ENCODE measurements around the gene CSNK1E.

Gene CSNK1E

DNA sequence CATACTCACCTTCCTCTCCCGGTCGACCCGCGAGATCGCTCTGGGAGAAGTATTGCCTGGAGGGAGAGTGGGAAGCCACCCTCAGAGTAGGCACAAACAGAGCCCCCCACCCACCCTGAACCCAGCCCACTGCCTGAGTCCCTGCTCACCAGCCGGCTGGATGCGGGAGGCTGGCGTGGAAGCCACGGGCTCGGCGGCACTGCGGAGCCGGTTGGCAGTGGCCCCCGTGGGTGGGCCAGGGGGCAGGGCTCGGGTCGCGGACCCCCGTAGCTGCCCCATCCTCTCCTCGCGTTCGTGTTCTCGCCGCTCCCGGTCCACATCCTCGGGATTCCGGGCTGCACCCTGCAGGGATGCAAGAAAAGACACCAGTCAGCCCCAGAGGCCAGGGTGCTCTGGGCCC lies 23.0 kb downstream of the CSNK1E start:
- H3K9ac ChIP-seq (ENCODE audit: low read length), result no peak overlapping the region
- no peak overlapping the region for H2BK120ac ChIP-seq (ENCODE audit: insufficient read depth, low read length, poor library complexity)
- peaks cover 23% of the 10 kb centered on the region for H3K79me1 ChIP-seq (ENCODE audit: low read length)
- no peak overlapping the region for H2BK12ac ChIP-seq (ENCODE audit: low read length)
- no peak overlapping the region for H3K4ac ChIP-seq (ENCODE audit: low read depth, low read length)
- H3K27me3 ChIP-seq (ENCODE audit: insufficient read depth, low read length), result no peaks in the 10 kb centered on the region
- no peak overlapping the region for H3K14ac ChIP-seq (ENCODE audit: low read length)
- H3K18ac ChIP-seq (ENCODE audit: low read length), result no peak overlapping the region
- H3K4me2 ChIP-seq (ENCODE audit: low read length), result no peak overlapping the region
- no peak overlapping the region for H2AFZ ChIP-seq (ENCODE audit: insufficient read depth, low read length, poor library complexity)
- no peak overlapping the region for H4K91ac ChIP-seq (ENCODE audit: low read depth, low read length)
- no peak for DNase-seq
- no peak overlapping the region for H3K23ac ChIP-seq (ENCODE audit: low read length)
- H4K12ac ChIP-seq (ENCODE audit: low read depth, low read length), result no peak overlapping the region
- peaks cover 3% of the 10 kb centered on the region for H3K79me2 ChIP-seq (ENCODE audit: control insufficient read depth, insufficient read depth, low read length, poor library complexity)
- WGBS (ENCODE audit: extremely low coverage, insufficient coverage, insufficient read length), result no CpG with 5 or more reads among the region's 26 CpGs
- peaks cover 38 to 40% of the 10 kb centered on the region in 2 experiments for H3K4me1 ChIP-seq (ENCODE audit: control insufficient read depth in 1 of 2, insufficient read depth in 2 of 2, low read length in 2 of 2)
- H4K8ac ChIP-seq (ENCODE audit: low read depth, low read length), result no peak overlapping the region
- no peaks in the 10 kb centered on the region for H3K9me3 ChIP-seq (ENCODE audit: insufficient read depth, low read depth, low read length)
- no peak overlapping the region for H3K27ac ChIP-seq (ENCODE audit: low read depth, low read length)
- H3K4me3 ChIP-seq (ENCODE audit: low read depth, low read length), result no peak overlapping the region
- H2BK5ac ChIP-seq (ENCODE audit: low read depth, low read length, poor library complexity), result no peak overlapping the region
- H3K36me3 ChIP-seq (ENCODE audit: control insufficient read depth in 1 of 2, insufficient read depth in 2 of 2, low read length in 2 of 2), result peaks cover 85 to 86% of the 10 kb centered on the region in 2 experiments
- H2AK5ac ChIP-seq (ENCODE audit: low read length), result no peak overlapping the region

DNA sequence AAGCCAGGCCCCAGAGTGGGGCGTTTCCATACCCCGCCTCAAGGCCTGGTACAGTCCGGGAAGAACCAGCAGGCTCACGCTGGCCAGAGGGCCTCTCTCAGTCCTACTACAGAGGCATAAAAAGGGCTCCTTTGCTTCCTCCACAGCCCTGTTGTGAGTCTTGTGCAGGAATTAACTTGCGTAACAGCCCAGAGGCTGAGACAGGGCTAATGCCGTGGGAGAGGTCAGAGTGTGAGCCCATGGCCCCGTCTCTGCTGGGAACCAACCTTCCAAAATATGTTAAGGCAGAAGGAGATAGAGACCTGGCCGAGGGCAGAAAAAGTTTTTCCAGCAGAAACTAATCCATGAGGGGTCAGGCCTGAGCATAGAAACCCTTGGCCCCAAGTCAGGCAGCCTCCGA lies 24.5 kb downstream of the CSNK1E start:
- H3K23ac ChIP-seq (ENCODE audit: low read length), result no peak overlapping the region
- H2BK5ac ChIP-seq (ENCODE audit: low read depth, low read length, poor library complexity), result no peak overlapping the region
- H2AFZ ChIP-seq (ENCODE audit: insufficient read depth, low read length, poor library complexity), result no peak overlapping the region
- no peak overlapping the region for H2BK12ac ChIP-seq (ENCODE audit: low read length)
- H3K4me2 ChIP-seq (ENCODE audit: low read length), result no peak overlapping the region
- H4K12ac ChIP-seq (ENCODE audit: low read depth, low read length), result no peak overlapping the region
- H3K4ac ChIP-seq (ENCODE audit: low read depth, low read length), result no peak overlapping the region
- DNase-seq, result peak; percentile 85 to 86
- no peaks in the 10 kb centered on the region for H3K9me3 ChIP-seq (ENCODE audit: insufficient read depth, low read depth, low read length)
- no peak overlapping the region for H3K18ac ChIP-seq (ENCODE audit: low read length)
- no CpG with 5 or more reads among the region's 9 CpGs for WGBS (ENCODE audit: extremely low coverage, insufficient coverage, insufficient read length)
- no peak overlapping the region for H4K91ac ChIP-seq (ENCODE audit: low read depth, low read length)
- no peaks in the 10 kb centered on the region for H3K27me3 ChIP-seq (ENCODE audit: insufficient read depth, low read length)
- peaks cover 13% of the 10 kb centered on the region for H3K79me1 ChIP-seq (ENCODE audit: low read length)
- H3K27ac ChIP-seq (ENCODE audit: low read depth, low read length), result peak overlapping the region; percentile 63
- H3K14ac ChIP-seq (ENCODE audit: low read length), result no peak overlapping the region
- H3K4me1 ChIP-seq (ENCODE audit: control insufficient read depth in 1 of 2, insufficient read depth in 2 of 2, low read length in 2 of 2), result peaks cover 27 to 30% of the 10 kb centered on the region in 2 experiments
- H4K8ac ChIP-seq (ENCODE audit: low read depth, low read length), result no peak overlapping the region
- H3K9ac ChIP-seq (ENCODE audit: low read length), result no peak overlapping the region
- peaks cover 72 to 73% of the 10 kb centered on the region in 2 experiments for H3K36me3 ChIP-seq (ENCODE audit: control insufficient read depth in 1 of 2, insufficient read depth in 2 of 2, low read length in 2 of 2)
- no peak overlapping the region for H2AK5ac ChIP-seq (ENCODE audit: low read length)
- H3K4me3 ChIP-seq (ENCODE audit: low read depth, low read length), result no peak overlapping the region
- peak overlapping the region; percentile 61 for H2BK120ac ChIP-seq (ENCODE audit: insufficient read depth, low read length, poor library complexity)
- H3K79me2 ChIP-seq (ENCODE audit: control insufficient read depth, insufficient read depth, low read length, poor library complexity), result peaks cover 1% of the 10 kb centered on the region

GRCh38 chr22:38291201-38291777 lies 25.9 kb downstream of the CSNK1E start:
- Histone ChIP-seq H3K4ac (ENCODE audit: low read depth, low read length) (no peak overlapping the region), H2BK120ac (ENCODE audit: insufficient read depth, low read length, poor library complexity) (no peak overlapping the region), H3K4me3 (ENCODE audit: low read depth, low read length) (no peak overlapping the region), H3K9me3 (ENCODE audit: insufficient read depth, low read depth, low read length) (peaks cover 2% of the 10 kb centered on the region), H3K23ac (ENCODE audit: low read length) (no peak overlapping the region), H2AK5ac (ENCODE audit: low read length) (no peak overlapping the region), H3K36me3 (ENCODE audit: control insufficient read depth in 1 of 2, insufficient read depth in 2 of 2, low read length in 2 of 2) (peaks cover 58 to 59% of the 10 kb centered on the region in 2 experiments), H2AFZ (ENCODE audit: insufficient read depth, low read length, poor library complexity) (peak overlapping the region; percentile 17), H4K8ac (ENCODE audit: low read depth, low read length) (peak overlapping the region; percentile 4), H3K79me1 (ENCODE audit: low read length) (peaks cover 17% of the 10 kb centered on the region), H3K14ac (ENCODE audit: low read length) (no peak overlapping the region), H3K79me2 (ENCODE audit: control insufficient read depth, insufficient read depth, low read length, poor library complexity) (peaks cover 1% of the 10 kb centered on the region), H2BK5ac (ENCODE audit: low read depth, low read length, poor library complexity) (no peak overlapping the region), H4K12ac (ENCODE audit: low read depth, low read length) (no peak overlapping the region), H2BK12ac (ENCODE audit: low read length) (no peak overlapping the region), H3K27ac (ENCODE audit: low read depth, low read length) (no peak overlapping the region), H3K9ac (ENCODE audit: low read length) (no peak overlapping the region), H4K91ac (ENCODE audit: low read depth, low read length) (peak overlapping the region; percentile 59), H3K27me3 (ENCODE audit: insufficient read depth, low read length) (no peaks in the 10 kb centered on the region), H3K4me2 (ENCODE audit: low read length) (no peak overlapping the region), H3K18ac (ENCODE audit: low read length) (no peak overlapping the region), H3K4me1 (ENCODE audit: control insufficient read depth in 1 of 2, insufficient read depth in 2 of 2, low read length in 2 of 2) (peaks cover 35 to 36% of the 10 kb centered on the region in 2 experiments)
- WGBS (ENCODE audit: extremely low coverage, insufficient coverage, insufficient read length), result no CpG with 5 or more reads among the region's 22 CpGs
- DNase-seq, result no peak

GRCh38 chr22:38290347-38290746 lies 26.9 kb downstream of the CSNK1E start:
- no peak overlapping the region for H2AK5ac ChIP-seq (ENCODE audit: low read length)
- H3K9me3 ChIP-seq (ENCODE audit: insufficient read depth, low read depth, low read length), result peaks cover 2% of the 10 kb centered on the region
- no peak overlapping the region for H2BK12ac ChIP-seq (ENCODE audit: low read length)
- H3K9ac ChIP-seq (ENCODE audit: low read length), result no peak overlapping the region
- H4K91ac ChIP-seq (ENCODE audit: low read depth, low read length), result peak overlapping the region; percentile 45
- no peak overlapping the region for H3K4me3 ChIP-seq (ENCODE audit: low read depth, low read length)
- peak overlapping the region; percentile 44 for H2BK120ac ChIP-seq (ENCODE audit: insufficient read depth, low read length, poor library complexity)
- H3K4me2 ChIP-seq (ENCODE audit: low read length), result no peak overlapping the region
- H3K27ac ChIP-seq (ENCODE audit: low read depth, low read length), result peak overlapping the region; percentile 55
- no peaks in the 10 kb centered on the region for H3K27me3 ChIP-seq (ENCODE audit: insufficient read depth, low read length)
- peaks cover 49 to 50% of the 10 kb centered on the region in 2 experiments for H3K36me3 ChIP-seq (ENCODE audit: control insufficient read depth in 1 of 2, insufficient read depth in 2 of 2, low read length in 2 of 2)
- H3K23ac ChIP-seq (ENCODE audit: low read length), result no peak overlapping the region
- DNase-seq, result peak; percentile 47 to 67
- H3K18ac ChIP-seq (ENCODE audit: low read length), result no peak overlapping the region
- peaks cover 1% of the 10 kb centered on the region for H3K79me2 ChIP-seq (ENCODE audit: control insufficient read depth, insufficient read depth, low read length, poor library complexity)
- H4K12ac ChIP-seq (ENCODE audit: low read depth, low read length), result peak overlapping the region; percentile 11
- H3K14ac ChIP-seq (ENCODE audit: low read length), result no peak overlapping the region
- H3K4ac ChIP-seq (ENCODE audit: low read depth, low read length), result no peak overlapping the region
- peak overlapping the region; percentile 51 for H2BK5ac ChIP-seq (ENCODE audit: low read depth, low read length, poor library complexity)
- no CpG with 5 or more reads among the region's 8 CpGs for WGBS (ENCODE audit: extremely low coverage, insufficient coverage, insufficient read length)
- H4K8ac ChIP-seq (ENCODE audit: low read depth, low read length), result no peak overlapping the region
- H3K79me1 ChIP-seq (ENCODE audit: low read length), result peaks cover 18% of the 10 kb centered on the region
- peaks cover 36 to 37% of the 10 kb centered on the region in 2 experiments for H3K4me1 ChIP-seq (ENCODE audit: control insufficient read depth in 1 of 2, insufficient read depth in 2 of 2, low read length in 2 of 2)
- H2AFZ ChIP-seq (ENCODE audit: insufficient read depth, low read length, poor library complexity), result no peak overlapping the region
